GM12864 (cell line): ENCODE measurements around the gene HCK.

Experiments used
- DNase-seq: peaks from one replicate; pipeline ENCODE4 v3.0.0-alpha.2; 2011; ENCODE audit warnings: low read depth
- H3K4me3 ChIP-seq: 2 replicates; pipeline ENCODE4 v1.5.1; 2011; ENCODE audit warnings: mild to moderate bottlenecking, low read depth, low read length, control low read depth
- CTCF ChIP-seq: IDR thresholded peaks from 2 replicates; pipeline ENCODE4 v1.5.1; 2011; ENCODE audit warnings: low read depth, mild to moderate bottlenecking, moderate library complexity, low read length, control low read depth, inconsistent platforms; ENCODE audit errors: missing control alignments

Gene HCK

GRCh38 chr20:32035426-32035779 is 16.6 kb upstream of the HCK start:
- no peak for DNase-seq
- TF ChIP-seq CTCF: no peak
- H3K4me3 ChIP-seq: no peak overlapping the region

- H3K4me3 ChIP-seq: no peak overlapping the region
- no peak for DNase-seq
- TF ChIP-seq CTCF: no peak
Observed at GRCh38 chr20:32036252-32036651, 15.8 kb upstream of the HCK start.

GRCh38 chr20:32036716-32037485 is 15.1 kb upstream of the HCK start:
- no peak overlapping the region for H3K4me3 ChIP-seq
- no peak for DNase-seq
- TF ChIP-seq CTCF: no peak

GRCh38 chr20:32037929-32038328 is 14.1 kb upstream of the HCK start:
- no peak overlapping the region for H3K4me3 ChIP-seq
- no peak for DNase-seq
- no peak for TF ChIP-seq CTCF

- no peak overlapping the region for H3K4me3 ChIP-seq
- no peak for TF ChIP-seq CTCF
- DNase-seq: no peak
Observed at GRCh38 chr20:32040142-32040953, 11.7 kb upstream of the HCK start.

- no peak overlapping the region for H3K4me3 ChIP-seq
- no peak for DNase-seq
- no peak for TF ChIP-seq CTCF
Observed at GRCh38 chr20:32045999-32046398, 6.0 kb upstream of the HCK start.
